B cell (primary cell): ENCODE measurements around the gene MPI. TPM values are rescaled to one million over a fixed set of nuclear protein-coding genes. Genes with fewer than 3 reads are reported as not detected.

Experiments
- ATAC-seq: fragments of 200-7000 bp; cut with Tn5 transposase; one replicate; pipeline ENCODE4 v1.10.0; 2021; ENCODE audit warnings: low read depth, mild to moderate bottlenecking, moderate number of reproducible peaks, moderate library complexity
- CTCF ChIA-PET: fragments of 350-600 bp; sonication (Branson Sonifier 250); formaldehyde crosslinking; loops from one replicate; lab custom pipeline; 2021; ENCODE audit warnings: antibody characterized with exemption, inconsistent platforms; lab: Charles Lee
- POLR2A ChIA-PET: fragments of 350-600 bp; sonication (Branson Sonifier 250); formaldehyde crosslinking; loops from one replicate; lab custom pipeline; 2021; ENCODE audit warnings: antibody characterized with exemption; lab: Charles Lee
- DNase-seq: peaks from one replicate; pipeline ENCODE4 v3.0.0; 2013
- H2AFZ ChIP-seq: 2 replicates; pipeline ENCODE4 v1.6.1; 2012; ENCODE audit warnings: mild to moderate bottlenecking, low read depth, low read length; ENCODE audit not compliant: insufficient read depth, poor library complexity, severe bottlenecking
- H3K27ac ChIP-seq, 2 donors: 1 replicate in 1 of 2; 2 replicates in 1 of 2; pipeline ENCODE4 v1.5.1; 2012 to 2013; ENCODE audit warnings: low read length in 2 of 2, mild to moderate bottlenecking in 2 of 2, moderate library complexity in 1 of 2
- H3K27me3 ChIP-seq, 4 experiments: fragments of 200-600 bp in 1 of 4; sonication (generic) in 1 of 4; replicated peaks in 1 of 4; 1 replicate in 2 of 4; 2 replicates in 2 of 4; pipeline versions ENCODE4 v1.6.1 to v1.7.0; 2013 to 2016; ENCODE audit warnings: low read length in 3 of 4, mild to moderate bottlenecking in 2 of 4, mixed read lengths in 1 of 4, moderate library complexity in 1 of 4; ENCODE audit not compliant: insufficient read depth in 4 of 4, control insufficient read depth in 3 of 4; ENCODE audit errors: control extremely low read depth in 1 of 4
- H3K36me3 ChIP-seq, 2 experiments: replicated peaks in 1 of 2; 1 replicate in 1 of 2; 2 replicates in 1 of 2; pipeline versions ENCODE4 v1.6.1 to v1.7.1; 2013; ENCODE audit warnings: low read length in 1 of 2; ENCODE audit not compliant: insufficient read depth in 2 of 2, control insufficient read depth in 1 of 2; ENCODE audit errors: control extremely low read depth in 1 of 2, extremely low read depth in 1 of 2
- H3K4me1 ChIP-seq, 2 donors: fragments of 200-600 bp in 1 of 2; sonication (generic) in 1 of 2; 1 replicate in 1 of 2; 2 replicates in 1 of 2; pipeline versions ENCODE4 v1.5.1 to v1.6.1; 2013 to 2017; ENCODE audit warnings: low read length in 2 of 2; ENCODE audit not compliant: control insufficient read depth in 2 of 2, insufficient read depth in 2 of 2
- H3K4me2 ChIP-seq: replicated peaks from 2 replicates; pipeline ENCODE3; 2012; ENCODE audit warnings: mild to moderate bottlenecking, low read depth, low read length; ENCODE audit not compliant: poor library complexity, severe bottlenecking
- H3K4me3 ChIP-seq, 5 experiments: fragments of 200-600 bp in 1 of 5; sonication (generic) in 1 of 5; 1 replicate in 3 of 5; 2 replicates in 2 of 5; pipeline versions ENCODE4 v1.5.1 to v1.7.0; 2011 to 2016; ENCODE audit warnings: low read length in 4 of 5, mild to moderate bottlenecking in 4 of 5, low read depth in 2 of 5, control low read depth in 1 of 5, moderate library complexity in 1 of 5; ENCODE audit not compliant: insufficient read depth in 1 of 5; ENCODE audit errors: control extremely low read depth in 1 of 5, extremely low read depth in 1 of 5
- H3K79me2 ChIP-seq: fragments of 200-600 bp; sonication (generic); one replicate; pipeline ENCODE4 v1.6.0; 2016; ENCODE audit warnings: low read length; ENCODE audit not compliant: control insufficient read depth, insufficient read depth
- H3K9ac ChIP-seq: fragments of 200-600 bp; sonication (generic); 2 replicates; pipeline ENCODE4 v1.6.1; 2017; ENCODE audit warnings: mild to moderate bottlenecking, low read length, moderate library complexity
- H3K9me3 ChIP-seq, 3 donors: one replicate each; pipeline versions ENCODE4 v1.6.1 to v1.7.1; 2013; ENCODE audit warnings: low read length in 2 of 3; ENCODE audit not compliant: control insufficient read depth in 2 of 3, insufficient read depth in 1 of 3; ENCODE audit errors: control extremely low read depth in 1 of 3
- H4K20me1 ChIP-seq: 2 replicates; pipeline ENCODE4 v1.6.0; 2012; ENCODE audit warnings: mild to moderate bottlenecking, low read length; ENCODE audit not compliant: insufficient read depth, control insufficient read depth, poor library complexity, severe bottlenecking
- H3K27ac Mint-ChIP-seq: one replicate; pipeline ENCODE4 v1.8.0; 2021; ENCODE audit warnings: mixed read lengths
- H3K27me3 Mint-ChIP-seq: one replicate; pipeline ENCODE4 v1.8.0; 2021; ENCODE audit warnings: mixed read lengths
- H3K4me1 Mint-ChIP-seq: one replicate; pipeline ENCODE4 v1.8.0; 2021; ENCODE audit warnings: mixed read lengths
- H3K4me3 Mint-ChIP-seq: one replicate; pipeline ENCODE4 v1.8.0; 2021; ENCODE audit warnings: mixed read lengths
- H3K9me3 Mint-ChIP-seq: one replicate; pipeline ENCODE4 v1.8.0; 2022; ENCODE audit warnings: mixed read lengths; ENCODE audit not compliant: insufficient read depth
- CTCF ChIP-seq: fragments of 200-600 bp; IDR thresholded peaks from one replicate; pipeline ENCODE4 v1.8.0; 2022; ENCODE audit warnings: antibody characterized with exemption, mild to moderate bottlenecking
- EZH2 ChIP-seq: IDR thresholded peaks from 2 replicates; pipeline ENCODE4 v1.6.1; 2012; ENCODE audit warnings: borderline replicate concordance, low read depth, mild to moderate bottlenecking, moderate library complexity, low read length; ENCODE audit not compliant: insufficient read depth, poor library complexity, severe bottlenecking
- WGBS: methylation state at CpG from one replicate; pipeline ENCODE4 v1.1.5; 2013; ENCODE audit warnings: missing lambda C conversion rate; ENCODE audit not compliant: insufficient coverage; 5-methylcytosine and 5-hydroxymethylcytosine counted together
- intact Hi-C: fragments of 100-400 bp; cut with micrococcal nuclease; formaldehyde crosslinking; loops from one replicate; pipeline ENCODE4 v1.10.0; 2022
- polyA plus RNA-seq: library from polyadenylated mRNA; depleted of rRNA; stranded (reverse); fragments of >200 nt; gene quantifications from 2 replicates; pipeline ENCODE4 v1.2.3, GENCODE V29; 2012
- total RNA-seq, 2 donors: library from RNA; stranded (reverse); fragments of 120-200 nt in 1 of 2; gene quantifications; 1 replicate in 1 of 2; 2 replicates in 1 of 2; pipeline versions ENCODE4 v1.2.3 to v1.2.4, GENCODE V29; 2013 to 2022

The MPI gene
- total and polyA plus RNA-seq, 2 donors (not counting 1 experiment from before 2014, with no cell fraction given), result 37.2 to 59.8 TPM

- no peak overlapping the region for H3K4me3 ChIP-seq
- peak overlapping the region; percentile 88 for H3K4me2 ChIP-seq
- H3K27me3 ChIP-seq, result no peaks in the 10 kb centered on the region
- H2AFZ ChIP-seq, result peak overlapping the region; percentile 46
- TF ChIP-seq CTCF (no peak), EZH2 (no peak)
- H3K79me2 ChIP-seq, result peaks cover 7% of the 10 kb centered on the region
- POLR2A ChIA-PET, result interaction anchor here (0.7 kb wide), 1 partner anchor 505 kb away, joined by 5 read pairs; no protein-coding TSS in a partner anchor
- H4K20me1 ChIP-seq, result no peaks in the 10 kb centered on the region
- 97% methylated on average over 4 of the region's 12 CpGs for WGBS
- Mint-ChIP-seq H3K27me3 (no peaks in the 10 kb centered on the region), H3K4me1 (peaks cover 44% of the 10 kb centered on the region), H3K9me3 (no peaks in the 10 kb centered on the region), H3K27ac (peak overlapping the region; percentile 90), H3K4me3 (peak overlapping the region; percentile 45)
- H3K36me3 ChIP-seq, result peaks cover 0 to 26% of the 10 kb centered on the region in 2 experiments
- DNase-seq, result no peak
- ATAC-seq, result no peak
- intact Hi-C loops, result loop anchor here (5.0 kb wide), 1 partner anchor 57 kb away; no protein-coding TSS in a partner anchor
- H3K9ac ChIP-seq, result no peak overlapping the region
- CTCF ChIA-PET, result interaction anchor here (1.0 to 10.2 kb wide), 9 partner anchors 9 to 210 kb away, joined by 3 to 98 read pairs (median 6); no protein-coding TSS in a partner anchor
- H3K4me1 ChIP-seq, result peaks cover 26 to 40% of the 10 kb centered on the region in 2 donors
- H3K27ac ChIP-seq, result peak overlapping the region; percentile 44 to 81
- H3K9me3 ChIP-seq, result no peaks in the 10 kb centered on the region
Observed at GRCh38 chr15:74844319-74845207, 45.3 kb upstream of the MPI start.

GRCh38 chr15:74845208-74845568 is 44.7 kb upstream of the MPI start:
- intact Hi-C loops, result no loop called here
- CTCF ChIA-PET, result interaction anchor here (1.0 to 10.2 kb wide), 8 partner anchors 11 to 211 kb away, joined by 3 to 98 read pairs (median 6); no protein-coding TSS in a partner anchor
- POLR2A ChIA-PET, result no interaction called here

More at GRCh38 chr15:74845208-74845568, 44.7 kb upstream of the MPI start:
- H3K4me2 ChIP-seq, result peak overlapping the region; percentile 48
- H3K27ac ChIP-seq, result peak overlapping the region; percentile 44 to 81
- no peak overlapping the region for H3K4me3 ChIP-seq
- H3K79me2 ChIP-seq, result peaks cover 7% of the 10 kb centered on the region
- Mint-ChIP-seq H3K27me3 (no peaks in the 10 kb centered on the region), H3K4me3 (peak overlapping the region; percentile 45), H3K27ac (peak overlapping the region; percentile 90), H3K4me1 (peaks cover 46% of the 10 kb centered on the region), H3K9me3 (no peaks in the 10 kb centered on the region)
- peaks cover 1 to 32% of the 10 kb centered on the region in 2 experiments for H3K36me3 ChIP-seq
- H2AFZ ChIP-seq, result peak overlapping the region; percentile 46
- H4K20me1 ChIP-seq, result no peaks in the 10 kb centered on the region
- no peak for ATAC-seq
- H3K4me1 ChIP-seq, result peaks cover 26 to 40% of the 10 kb centered on the region in 2 donors
- TF ChIP-seq EZH2 (no peak), CTCF (no peak)
- H3K27me3 ChIP-seq, result no peaks in the 10 kb centered on the region
- H3K9ac ChIP-seq, result no peak overlapping the region
- H3K9me3 ChIP-seq, result no peaks in the 10 kb centered on the region
- peak; percentile 50 for DNase-seq
- 6% methylated on average over 2 of the region's 5 CpGs for WGBS
